ENCODE data around the gene DOCK10.
"Not testable (repeated sequence)": the region's sequence is repeated elsewhere in the genome, so short reads cannot be mapped to it uniquely, and the experiment has no call there.

GRCh38 chr2:224943601-224944041 lies 98.6 kb downstream of the DOCK10 start:
- not testable (repeated sequence) for TF ChIP-seq CTCF, POLR2A (IDR thresholded peaks at IDR 0.05)

Data from heart left ventricle (tissue), 13 donors.